BLaER1 treated with 17β-estradiol and CSF1 and Interleukin-3, amounts not matched to agents 10 nM and 100 nM (cell line): Measurements from ENCODE around the gene APOBEC3F.

ENCODE experiments used
- H3K27ac ChIP-seq, 11 experiments: shearing (Covaris generic); formaldehyde crosslinking; 2 replicates each; pipeline ENCODE4 v1.8.1; 2022
- H3K27me3 ChIP-seq, 11 experiments: shearing (Covaris generic); formaldehyde crosslinking; 2 replicates each; pipeline ENCODE4 v1.8.1; 2022
- H3K36me3 ChIP-seq, 11 experiments: shearing (Covaris generic); formaldehyde crosslinking; 2 replicates each; pipeline ENCODE4 v1.8.1; 2022
- H3K4me1 ChIP-seq, 10 experiments: shearing (Covaris generic); formaldehyde crosslinking; 2 replicates each; pipeline ENCODE4 v1.8.1; 2022
- H3K4me2 ChIP-seq, 11 experiments: shearing (Covaris generic); formaldehyde crosslinking; 2 replicates each; pipeline ENCODE4 v1.8.1; 2022
- H3K4me3 ChIP-seq, 10 experiments: shearing (Covaris generic); formaldehyde crosslinking; 2 replicates each; pipeline ENCODE4 v1.8.1; 2022
- H3K9ac ChIP-seq, 11 experiments: shearing (Covaris generic); formaldehyde crosslinking; 2 replicates each; pipeline ENCODE4 v1.8.1; 2022
- H3K9me3 ChIP-seq, 11 experiments: shearing (Covaris generic); formaldehyde crosslinking; replicated peaks in 1 of 11; 2 replicates each; pipeline ENCODE4 v1.8.1; 2022
- H4K20me1 ChIP-seq, 11 experiments: shearing (Covaris generic); formaldehyde crosslinking; 2 replicates each; pipeline ENCODE4 v1.8.1; 2022
- Cebpa-rat ChIP-seq, 11 experiments: shearing (Covaris generic); IDR thresholded peaks; 2 replicates each; pipeline ENCODE4 v1.8.1; 2022

The APOBEC3F gene

DNA sequence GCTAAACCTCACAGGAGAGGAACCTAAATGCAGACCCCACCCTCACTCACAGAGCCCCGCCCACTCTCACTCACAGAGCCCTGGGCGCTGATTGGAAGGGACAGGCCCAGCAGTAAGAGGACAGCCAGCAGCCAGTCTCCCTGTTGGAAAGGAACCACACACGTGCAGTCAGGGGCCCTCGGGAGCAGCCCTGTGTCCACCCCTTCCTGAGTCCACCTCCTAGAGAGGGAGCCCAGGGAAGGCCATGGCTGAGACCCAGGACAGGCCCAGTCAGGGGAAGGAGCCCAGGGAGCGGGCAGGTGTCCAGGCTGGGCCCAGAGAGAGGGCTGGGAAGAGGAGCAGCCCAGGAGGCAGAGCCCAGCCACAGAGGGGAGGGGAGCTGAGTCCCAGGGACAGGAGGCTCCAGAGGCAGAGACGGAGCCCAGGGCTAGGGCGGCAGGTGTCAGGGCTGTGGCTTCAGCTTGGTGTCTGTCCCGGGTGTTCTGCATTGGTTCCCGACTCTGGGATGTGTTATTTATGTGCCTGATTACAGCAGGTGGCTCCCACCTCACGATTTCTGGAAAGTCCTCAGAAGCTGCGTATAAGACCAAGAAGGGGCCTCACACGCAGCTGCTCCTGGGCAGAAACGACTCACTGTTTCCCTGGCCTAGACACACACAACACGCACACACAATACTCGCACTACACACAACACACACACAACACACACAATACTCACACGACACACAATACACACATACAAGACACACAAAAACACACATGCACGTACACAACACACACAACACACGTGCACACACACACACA is 47.4 kb downstream of the APOBEC3F start:
- Histone ChIP-seq H3K4me1 (peaks cover 26 to 49% (median 39%) of the 10 kb centered on the region in 10 experiments), H3K9ac (no peak overlapping the region), H3K4me3 (no peak overlapping the region), H3K27me3 (no peaks in the 10 kb centered on the region), H4K20me1 (no peaks in the 10 kb centered on the region), H3K9me3 (no peaks in the 10 kb centered on the region), H3K36me3 (peaks cover 0 to 12% (median 0%) of the 10 kb centered on the region in 11 experiments; a peak in 4 of 22 replicates), H3K4me2 (no peak overlapping the region), H3K27ac (no peak overlapping the region)
- no peak for TF ChIP-seq Cebpa-rat (IDR thresholded peaks at IDR 0.05)

DNA sequence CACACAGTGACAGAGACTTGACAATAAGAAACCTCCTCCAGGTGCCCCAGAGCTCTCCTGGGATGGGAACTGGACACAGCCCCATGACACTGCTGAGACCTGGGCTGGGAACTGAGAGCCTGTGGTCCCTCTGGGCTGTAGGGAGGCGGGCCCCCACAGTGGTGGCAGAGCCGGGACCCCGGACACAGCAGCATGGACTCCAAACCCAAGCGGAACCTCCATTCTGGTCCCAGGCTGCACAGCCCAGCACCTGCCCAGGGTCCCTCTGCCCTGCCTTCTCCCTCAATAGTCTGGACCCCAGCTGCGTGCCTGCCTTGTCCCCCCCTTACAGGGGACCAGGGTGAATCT is 48.0 kb downstream of the APOBEC3F start:
- Histone ChIP-seq H3K4me2 (no peak overlapping the region), H3K27me3 (no peaks in the 10 kb centered on the region), H3K4me1 (peaks cover 27 to 46% (median 38%) of the 10 kb centered on the region in 10 experiments), H3K27ac (no peak overlapping the region), H3K36me3 (peaks cover 0 to 12% (median 0%) of the 10 kb centered on the region in 11 experiments; a peak in 4 of 22 replicates), H3K9me3 (no peaks in the 10 kb centered on the region), H4K20me1 (no peaks in the 10 kb centered on the region), H3K9ac (no peak overlapping the region), H3K4me3 (no peak overlapping the region)
- no peak for TF ChIP-seq Cebpa-rat (IDR thresholded peaks at IDR 0.05)

DNA sequence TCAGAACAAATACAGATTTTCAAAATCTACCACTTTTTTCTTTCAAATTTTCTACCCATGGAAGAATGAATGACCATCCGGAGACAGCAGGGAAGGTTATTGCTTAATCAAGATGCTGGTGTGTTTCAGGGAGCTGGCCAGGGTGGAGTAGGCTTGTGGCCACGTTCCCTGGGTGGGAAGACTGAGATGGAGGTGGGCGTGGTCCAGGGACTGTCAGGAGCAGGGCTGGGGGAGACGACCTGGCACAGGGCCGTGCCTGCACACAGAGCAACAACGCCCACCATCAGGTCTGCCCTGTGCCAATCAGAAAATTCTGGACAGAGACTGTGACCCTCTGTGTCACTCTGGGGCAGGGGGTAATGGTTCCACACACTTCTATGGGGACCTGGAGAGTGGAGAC is 49.3 kb downstream of the APOBEC3F start:
- Histone ChIP-seq H3K36me3 (peaks cover 0 to 3% (median 0%) of the 10 kb centered on the region in 11 experiments; a peak in 2 of 22 replicates), H3K27ac (peak overlapping the region in 8 of 11 experiments; percentile 36 to 59 (median 55); a peak in 13 of 22 replicates), H3K4me3 (no peak overlapping the region), H3K9ac (peak overlapping the region in 6 of 11 experiments; percentile 2 to 43 (median 26); a peak in 5 of 22 replicates), H4K20me1 (no peaks in the 10 kb centered on the region), H3K4me2 (peak overlapping the region; percentile 67 to 91 (median 83)), H3K4me1 (peaks cover 27 to 54% (median 38%) of the 10 kb centered on the region in 10 experiments), H3K27me3 (no peaks in the 10 kb centered on the region), H3K9me3 (no peaks in the 10 kb centered on the region)
- no peak for TF ChIP-seq Cebpa-rat (IDR thresholded peaks at IDR 0.05)

DNA sequence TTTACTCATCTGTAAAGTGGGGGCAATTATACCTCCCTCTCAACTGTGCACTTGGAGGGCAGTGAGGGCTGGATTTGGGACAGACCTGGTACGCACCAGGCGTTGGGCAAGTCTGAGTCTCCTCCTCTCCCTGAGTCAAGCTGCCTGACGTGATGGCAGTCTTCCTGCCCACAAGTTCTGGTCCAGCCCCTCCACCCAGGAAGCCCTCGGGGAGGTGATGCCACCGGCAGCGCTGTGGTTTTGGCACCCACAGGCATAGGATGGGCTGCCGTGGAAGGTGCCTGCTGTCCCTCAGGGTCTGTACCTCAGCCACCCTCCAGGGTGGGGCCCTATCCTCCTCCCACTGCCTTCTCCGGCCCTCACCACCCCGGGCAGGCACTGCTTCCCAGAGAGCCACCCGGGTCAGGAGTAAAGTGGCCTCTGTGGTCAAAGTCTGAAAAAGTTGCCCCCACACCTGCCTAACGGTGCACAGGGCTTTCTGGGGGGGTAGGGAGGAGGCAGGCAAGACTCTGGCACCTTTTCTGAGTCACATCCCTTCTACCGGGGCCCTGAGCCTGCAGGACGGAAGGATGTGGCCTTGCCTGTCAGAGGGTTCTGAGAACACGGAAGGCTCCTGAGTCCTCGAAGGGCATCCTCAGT is 49.9 kb downstream of the APOBEC3F start:
- H4K20me1 ChIP-seq: no peaks in the 10 kb centered on the region
- peak overlapping the region in 9 of 11 experiments; percentile 1 to 59 (median 53); a peak in 16 of 22 replicates for H3K27ac ChIP-seq
- H3K27me3 ChIP-seq: no peaks in the 10 kb centered on the region
- peak overlapping the region in 1 of 10 experiments; percentile 20; a peak in 1 of 20 replicates for H3K4me3 ChIP-seq
- no peaks in the 10 kb centered on the region for H3K9me3 ChIP-seq
- H3K4me1 ChIP-seq: peaks cover 27 to 58% (median 40%) of the 10 kb centered on the region in 10 experiments
- TF ChIP-seq Cebpa-rat (IDR thresholded peaks at IDR 0.05): 0 out of 22 replicates have a peak, but pooled peaks of 1 of the 11 experiments have one; percentile 5
- H3K4me2 ChIP-seq: peak overlapping the region; percentile 67 to 91 (median 83)
- H3K9ac ChIP-seq: peak overlapping the region in 8 of 11 experiments; percentile 2 to 43 (median 26); a peak in 8 of 22 replicates
- H3K36me3 ChIP-seq: peaks cover 0 to 3% (median 0%) of the 10 kb centered on the region in 11 experiments; a peak in 1 of 22 replicates

- no peaks in the 10 kb centered on the region for H4K20me1 ChIP-seq
- peak overlapping the region; percentile 67 to 91 (median 83) for H3K4me2 ChIP-seq
- peaks cover 34 to 67% (median 48%) of the 10 kb centered on the region in 10 experiments for H3K4me1 ChIP-seq
- no peak for TF ChIP-seq Cebpa-rat (IDR thresholded peaks at IDR 0.05)
- H3K27ac ChIP-seq: peak overlapping the region in 5 of 11 experiments; percentile 1 to 59 (median 57); a peak in 4 of 22 replicates
- H3K4me3 ChIP-seq: no peak overlapping the region
- H3K36me3 ChIP-seq: no peaks in the 10 kb centered on the region
- H3K9me3 ChIP-seq: no peaks in the 10 kb centered on the region
- 0 out of 22 replicates have a peak overlapping the region, but pooled peaks of 2 of the 11 experiments have one; percentile 6 to 34 for H3K9ac ChIP-seq
- H3K27me3 ChIP-seq: no peaks in the 10 kb centered on the region
These were observed 50.7 kb downstream of the APOBEC3F start for GRCh38 chr22:39091126-39092081.

DNA sequence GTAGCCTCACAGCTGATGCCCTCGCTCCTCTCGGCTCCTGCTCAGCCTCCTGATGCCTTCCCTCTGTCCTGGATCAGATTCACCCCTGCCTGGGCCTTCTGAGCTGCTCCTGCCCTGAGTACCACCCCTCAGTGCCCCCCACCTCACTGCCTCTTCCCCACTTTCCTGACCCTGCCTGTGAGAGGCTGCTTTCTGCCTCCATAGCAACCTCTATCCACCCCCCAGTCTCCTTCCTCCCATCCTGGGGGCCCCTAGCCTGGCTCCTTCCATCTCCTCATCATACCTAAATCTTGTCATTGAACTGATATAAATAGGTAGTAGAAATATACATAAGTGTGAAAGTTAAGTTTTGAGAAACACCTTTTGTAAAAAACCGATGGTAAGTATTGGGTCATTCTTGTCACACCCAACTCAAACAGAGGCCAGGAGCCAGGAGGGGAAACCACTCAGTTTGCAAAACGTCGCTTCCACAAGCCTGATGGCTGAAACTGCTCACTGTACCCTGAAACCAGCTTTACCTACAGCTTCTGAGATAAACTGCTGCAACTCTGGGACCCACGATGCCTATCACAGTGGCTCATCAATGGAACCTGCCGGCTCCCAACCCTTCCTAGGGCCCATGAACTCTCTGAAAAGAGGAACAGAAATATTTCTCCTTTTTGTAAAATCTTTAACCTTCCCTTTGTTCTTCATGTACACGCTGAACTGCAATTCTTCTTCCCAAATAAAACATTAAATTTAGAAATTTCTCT is 51.6 kb downstream of the APOBEC3F start:
- Histone ChIP-seq H3K36me3 (no peaks in the 10 kb centered on the region), H3K4me2 (peak overlapping the region in 9 of 11 experiments; percentile 3 to 61 (median 42); a peak in 14 of 22 replicates), H3K27ac (no peak overlapping the region), H4K20me1 (no peaks in the 10 kb centered on the region), H3K27me3 (no peaks in the 10 kb centered on the region), H3K4me1 (peaks cover 43 to 74% (median 57%) of the 10 kb centered on the region in 10 experiments), H3K4me3 (no peak overlapping the region), H3K9me3 (no peaks in the 10 kb centered on the region), H3K9ac (no peak overlapping the region)
- TF ChIP-seq Cebpa-rat (IDR thresholded peaks at IDR 0.05): no peak

DNA sequence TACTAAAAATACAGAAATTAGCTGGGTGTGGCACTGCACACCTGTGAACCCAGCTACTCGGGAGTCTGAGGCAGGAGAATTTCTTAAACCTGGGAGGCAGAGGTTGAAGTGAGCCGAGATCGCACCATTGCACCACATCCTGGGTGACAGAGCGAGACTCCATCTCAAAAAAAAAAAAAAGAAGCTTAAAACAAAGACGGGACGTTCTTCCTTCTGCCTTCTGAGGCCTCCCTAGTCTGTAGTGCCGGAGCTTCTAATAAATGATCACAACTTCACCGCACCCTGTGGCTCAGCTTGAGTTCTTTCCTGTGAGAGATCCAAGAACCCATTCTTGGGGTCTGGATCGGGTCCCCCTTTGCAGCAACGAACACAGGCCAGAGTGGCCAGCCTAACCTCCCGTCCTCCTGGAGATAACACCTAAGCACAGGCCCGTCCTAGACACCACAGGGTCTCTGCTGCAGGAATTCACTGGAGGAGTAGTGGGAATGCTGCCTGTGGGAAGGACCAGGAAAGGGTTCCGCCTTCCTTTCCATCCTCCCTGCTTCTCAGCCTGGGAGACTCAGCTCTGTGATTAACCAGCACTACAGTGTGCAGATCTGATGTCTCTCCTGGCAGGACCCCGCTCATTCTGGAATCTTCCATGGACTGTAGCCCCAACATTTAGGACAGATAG is 54.2 kb downstream of the APOBEC3F start:
- no peak overlapping the region for H3K27ac ChIP-seq
- H3K4me1 ChIP-seq: peaks cover 57 to 87% (median 74%) of the 10 kb centered on the region in 10 experiments
- no peak for TF ChIP-seq Cebpa-rat (IDR thresholded peaks at IDR 0.05)
- no peak overlapping the region for H3K4me3 ChIP-seq
- H3K9ac ChIP-seq: no peak overlapping the region
- H3K4me2 ChIP-seq: peak overlapping the region in 7 of 11 experiments; percentile 1 to 25 (median 16); a peak in 4 of 22 replicates
- no peaks in the 10 kb centered on the region for H4K20me1 ChIP-seq
- H3K9me3 ChIP-seq: no peaks in the 10 kb centered on the region
- H3K27me3 ChIP-seq: no peaks in the 10 kb centered on the region
- H3K36me3 ChIP-seq: no peaks in the 10 kb centered on the region
